Fibroblast of mammary gland (primary cell): Measurements from ENCODE around the gene GTF2F2.

Source experiments
- DNase-seq: peaks from one replicate; pipeline ENCODE4 v3.0.0-alpha.2; 2010; ENCODE audit warnings: low read depth
- H3K4me3 ChIP-seq: 2 replicates; pipeline ENCODE4 v1.5.1; 2011; ENCODE audit warnings: low read depth, mild to moderate bottlenecking, low read length, moderate library complexity; ENCODE audit not compliant: control insufficient read depth
- TF ChIP-seq, protein P1 (sequence below): conservative IDR thresholded peaks from 2 replicates; pipeline ENCODE4 v1.5.1; 2011; ENCODE audit warnings: low read depth, low read length, inconsistent platforms; ENCODE audit not compliant: control insufficient read depth, insufficient read depth

The GTF2F2 gene

DNA sequence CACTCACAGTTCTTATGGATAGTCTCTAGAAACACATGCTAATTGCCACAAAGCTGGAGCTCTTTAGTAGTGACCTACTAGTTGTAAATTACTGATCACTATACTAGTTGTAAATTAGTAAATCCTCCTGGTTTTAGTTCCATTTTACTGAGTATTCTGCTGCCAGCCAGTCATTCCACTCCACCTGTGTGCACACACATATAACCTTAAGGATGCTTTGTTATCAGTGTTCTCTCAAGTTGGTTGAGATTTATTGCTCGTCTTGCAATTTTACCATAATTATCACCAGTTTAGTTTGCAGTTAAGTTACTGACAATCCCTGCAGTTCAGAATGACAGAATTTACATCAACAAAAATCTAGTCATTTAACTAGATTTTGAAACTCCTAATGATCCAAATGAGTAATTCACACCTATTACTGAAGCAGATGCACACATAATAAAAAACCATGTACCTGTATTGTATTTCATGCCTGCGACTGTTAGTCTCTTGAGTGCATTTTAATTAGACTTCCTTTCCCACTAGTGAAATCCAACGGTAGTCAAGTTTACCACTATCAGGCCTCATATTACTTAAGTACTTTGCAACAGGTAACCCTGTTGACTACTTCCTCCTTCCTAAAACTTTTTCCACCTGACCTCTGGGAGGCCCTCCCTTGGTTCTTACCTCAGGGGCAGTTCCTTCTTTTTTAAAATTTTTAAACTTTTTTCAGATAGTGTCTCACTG lies 213.1 kb downstream of the GTF2F2 start:
- TF ChIP-seq, protein P1, sequence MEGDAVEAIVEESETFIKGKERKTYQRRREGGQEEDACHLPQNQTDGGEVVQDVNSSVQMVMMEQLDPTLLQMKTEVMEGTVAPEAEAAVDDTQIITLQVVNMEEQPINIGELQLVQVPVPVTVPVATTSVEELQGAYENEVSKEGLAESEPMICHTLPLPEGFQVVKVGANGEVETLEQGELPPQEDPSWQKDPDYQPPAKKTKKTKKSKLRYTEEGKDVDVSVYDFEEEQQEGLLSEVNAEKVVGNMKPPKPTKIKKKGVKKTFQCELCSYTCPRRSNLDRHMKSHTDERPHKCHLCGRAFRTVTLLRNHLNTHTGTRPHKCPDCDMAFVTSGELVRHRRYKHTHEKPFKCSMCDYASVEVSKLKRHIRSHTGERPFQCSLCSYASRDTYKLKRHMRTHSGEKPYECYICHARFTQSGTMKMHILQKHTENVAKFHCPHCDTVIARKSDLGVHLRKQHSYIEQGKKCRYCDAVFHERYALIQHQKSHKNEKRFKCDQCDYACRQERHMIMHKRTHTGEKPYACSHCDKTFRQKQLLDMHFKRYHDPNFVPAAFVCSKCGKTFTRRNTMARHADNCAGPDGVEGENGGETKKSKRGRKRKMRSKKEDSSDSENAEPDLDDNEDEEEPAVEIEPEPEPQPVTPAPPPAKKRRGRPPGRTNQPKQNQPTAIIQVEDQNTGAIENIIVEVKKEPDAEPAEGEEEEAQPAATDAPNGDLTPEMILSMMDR, result no peak
- no peak for DNase-seq
- no peak overlapping the region for H3K4me3 ChIP-seq
